ENCODE results near the gene ACSS1.
A peak's percentile ranks its signal among the peaks of the same experiment; 100 is the strongest.

ACSS1 gene

DNA sequence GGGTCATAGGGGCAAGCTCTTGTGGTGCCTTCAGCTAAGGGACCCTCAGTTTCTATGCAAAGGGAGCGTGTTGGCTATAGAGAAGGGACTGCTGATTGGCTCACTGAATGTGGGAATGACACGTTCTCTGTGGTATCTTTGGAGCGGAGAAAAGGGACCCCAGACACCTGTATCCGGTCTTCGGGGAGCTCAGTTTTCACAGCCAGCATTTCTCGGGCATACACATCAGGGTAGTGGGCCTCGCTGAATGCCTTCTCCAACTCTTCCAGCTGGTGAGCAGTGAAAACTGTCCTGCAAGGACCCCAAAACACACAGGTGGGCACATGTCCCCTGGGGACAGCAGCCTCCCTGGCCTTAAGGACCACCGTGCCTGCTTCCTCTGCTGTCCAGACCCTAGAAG, 20.7 kb upstream of the ACSS1 start:
- TF ChIP-seq, protein P1, sequence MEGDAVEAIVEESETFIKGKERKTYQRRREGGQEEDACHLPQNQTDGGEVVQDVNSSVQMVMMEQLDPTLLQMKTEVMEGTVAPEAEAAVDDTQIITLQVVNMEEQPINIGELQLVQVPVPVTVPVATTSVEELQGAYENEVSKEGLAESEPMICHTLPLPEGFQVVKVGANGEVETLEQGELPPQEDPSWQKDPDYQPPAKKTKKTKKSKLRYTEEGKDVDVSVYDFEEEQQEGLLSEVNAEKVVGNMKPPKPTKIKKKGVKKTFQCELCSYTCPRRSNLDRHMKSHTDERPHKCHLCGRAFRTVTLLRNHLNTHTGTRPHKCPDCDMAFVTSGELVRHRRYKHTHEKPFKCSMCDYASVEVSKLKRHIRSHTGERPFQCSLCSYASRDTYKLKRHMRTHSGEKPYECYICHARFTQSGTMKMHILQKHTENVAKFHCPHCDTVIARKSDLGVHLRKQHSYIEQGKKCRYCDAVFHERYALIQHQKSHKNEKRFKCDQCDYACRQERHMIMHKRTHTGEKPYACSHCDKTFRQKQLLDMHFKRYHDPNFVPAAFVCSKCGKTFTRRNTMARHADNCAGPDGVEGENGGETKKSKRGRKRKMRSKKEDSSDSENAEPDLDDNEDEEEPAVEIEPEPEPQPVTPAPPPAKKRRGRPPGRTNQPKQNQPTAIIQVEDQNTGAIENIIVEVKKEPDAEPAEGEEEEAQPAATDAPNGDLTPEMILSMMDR (IDR thresholded peaks at IDR 0.05; ENCODE audit: low read depth, low read length, missing control alignments), result no peak
- in situ Hi-C loops (cut with HindIII; ENCODE audit: low sequenced_read_pairs), result no loop called here
- DNase-seq (ENCODE audit: low read depth), result no peak
- H3K4me3 ChIP-seq (ENCODE audit: low read depth, low read length), result no peak overlapping the region

GRCh38 chr20:25077610-25078169, 19.8 kb upstream of the ACSS1 start:
- TF ChIP-seq, protein P1 (IDR thresholded peaks at IDR 0.05; ENCODE audit: low read depth, low read length, missing control alignments), result no peak
- H3K4me3 ChIP-seq (ENCODE audit: low read depth, low read length), result peak overlapping the region; percentile 0
- in situ Hi-C loops (cut with HindIII; ENCODE audit: low sequenced_read_pairs), result no loop called here
- DNase-seq (ENCODE audit: low read depth), result no peak

DNA sequence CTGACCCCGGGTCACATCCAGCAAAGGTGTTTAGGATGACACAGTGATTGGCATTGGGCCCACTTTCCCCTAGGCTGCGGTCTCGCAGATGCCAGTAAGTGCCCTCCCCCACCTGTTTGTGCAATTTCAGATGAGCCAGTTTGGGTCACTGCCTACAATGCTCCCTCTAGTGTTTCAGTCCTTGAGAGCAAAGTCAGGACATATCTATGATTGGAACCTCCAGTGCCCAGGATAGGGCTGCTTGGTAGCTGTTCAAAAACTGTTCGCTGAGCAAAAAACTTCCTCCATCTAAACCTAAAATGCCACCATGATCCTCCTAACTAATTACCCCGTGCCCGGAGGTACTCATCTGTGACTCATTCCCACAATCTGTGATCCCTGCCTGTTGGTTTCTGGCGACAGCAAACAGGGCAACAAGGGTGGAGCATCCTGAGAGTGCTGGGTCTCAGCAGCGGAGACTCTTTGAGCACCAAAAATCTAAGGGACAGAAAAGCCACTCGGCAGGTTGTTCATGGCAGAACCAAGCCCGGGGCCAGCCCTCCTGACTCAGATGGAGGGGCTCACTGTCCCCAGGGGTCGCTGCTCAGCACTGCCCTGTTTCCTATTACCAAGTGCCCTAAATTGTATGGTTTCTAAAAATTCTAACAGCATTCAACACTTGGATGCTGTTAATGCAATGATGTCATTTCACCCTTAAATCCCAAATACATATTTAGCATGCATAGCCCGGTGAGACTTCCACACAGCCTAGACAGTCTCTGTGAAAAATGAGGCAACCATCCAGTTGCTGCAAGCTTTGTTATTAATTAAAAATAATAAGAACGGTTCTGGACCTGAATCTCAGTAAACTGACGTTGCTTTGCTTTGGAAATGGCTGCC, 19.0 kb upstream of the ACSS1 start:
- no peak overlapping the region for H3K4me3 ChIP-seq (ENCODE audit: low read depth, low read length)
- in situ Hi-C loops (cut with HindIII; ENCODE audit: low sequenced_read_pairs), result no loop called here
- TF ChIP-seq, protein P1 (IDR thresholded peaks at IDR 0.05; ENCODE audit: low read depth, low read length, missing control alignments), result peak; percentile 19
- DNase-seq (ENCODE audit: low read depth), result no peak

DNA sequence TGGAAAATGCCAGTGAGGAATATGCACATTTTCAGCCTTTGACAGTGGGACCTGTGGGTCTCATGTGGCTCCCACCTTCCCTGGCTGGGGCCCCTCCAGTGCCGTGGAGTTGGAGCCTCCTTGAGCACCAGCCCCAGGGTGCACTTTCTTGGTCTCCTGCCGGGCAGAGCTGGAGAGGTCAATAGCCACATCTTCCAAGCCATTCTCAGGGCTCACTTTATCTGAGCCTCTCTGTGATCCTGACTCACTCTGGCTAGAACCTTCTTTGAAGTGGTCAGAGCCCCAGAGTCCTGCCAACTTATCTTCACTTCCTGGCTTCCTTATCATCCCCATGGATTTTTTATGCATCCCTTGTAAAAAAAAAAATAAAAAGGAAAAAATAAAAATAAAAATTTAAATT, 18.3 kb upstream of the ACSS1 start:
- no peak overlapping the region for H3K4me3 ChIP-seq (ENCODE audit: low read depth, low read length)
- TF ChIP-seq, protein P1 (IDR thresholded peaks at IDR 0.05; ENCODE audit: low read depth, low read length, missing control alignments), result no peak
- in situ Hi-C loops (cut with HindIII; ENCODE audit: low sequenced_read_pairs), result no loop called here
- no peak for DNase-seq (ENCODE audit: low read depth)

GRCh38 chr20:25073544-25073943, 15.6 kb upstream of the ACSS1 start:
- TF ChIP-seq, protein P1 (IDR thresholded peaks at IDR 0.05; ENCODE audit: low read depth, low read length, missing control alignments), result no peak
- no peak for DNase-seq (ENCODE audit: low read depth)
- H3K4me3 ChIP-seq (ENCODE audit: low read depth, low read length), result no peak overlapping the region
- in situ Hi-C loops (cut with HindIII; ENCODE audit: low sequenced_read_pairs), result no loop called here

GRCh38 chr20:25072226-25072811, 14.4 kb upstream of the ACSS1 start:
- in situ Hi-C loops (cut with HindIII; ENCODE audit: low sequenced_read_pairs), result no loop called here
- TF ChIP-seq, protein P1 (IDR thresholded peaks at IDR 0.05; ENCODE audit: low read depth, low read length, missing control alignments), result no peak
- DNase-seq (ENCODE audit: low read depth), result no peak
- no peak overlapping the region for H3K4me3 ChIP-seq (ENCODE audit: low read depth, low read length)
